ENCODE data around the gene CHSY3. TPM values are rescaled to one million over a fixed set of nuclear protein-coding genes. Genes with fewer than 3 reads are reported as not detected.

CHSY3 gene
- polyA plus RNA-seq, 4 donors, result 4.2 to 8.7 (median 5.4) TPM

DNA sequence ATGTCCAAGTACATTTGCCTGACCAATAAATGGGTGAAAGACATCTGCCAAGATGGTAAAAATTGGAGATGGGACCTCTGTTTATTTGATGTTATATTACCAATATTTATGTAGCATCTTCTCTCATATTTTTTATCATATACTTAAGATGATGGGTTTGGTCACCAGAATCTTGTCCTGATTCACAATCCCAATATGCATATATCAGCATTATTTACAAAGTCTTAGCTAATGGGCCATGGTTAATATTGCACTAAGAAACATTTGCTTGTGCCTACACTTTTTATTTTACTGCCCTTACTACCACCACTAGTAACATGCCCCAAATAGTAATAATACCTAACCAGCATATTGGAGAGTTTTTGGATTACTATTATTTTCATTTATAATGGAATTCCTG, 116.7 kb downstream of the CHSY3 start:
- no peak for DNase-seq (ENCODE audit: low read depth in 4 of 4, low spot score in 3 of 4)

DNA sequence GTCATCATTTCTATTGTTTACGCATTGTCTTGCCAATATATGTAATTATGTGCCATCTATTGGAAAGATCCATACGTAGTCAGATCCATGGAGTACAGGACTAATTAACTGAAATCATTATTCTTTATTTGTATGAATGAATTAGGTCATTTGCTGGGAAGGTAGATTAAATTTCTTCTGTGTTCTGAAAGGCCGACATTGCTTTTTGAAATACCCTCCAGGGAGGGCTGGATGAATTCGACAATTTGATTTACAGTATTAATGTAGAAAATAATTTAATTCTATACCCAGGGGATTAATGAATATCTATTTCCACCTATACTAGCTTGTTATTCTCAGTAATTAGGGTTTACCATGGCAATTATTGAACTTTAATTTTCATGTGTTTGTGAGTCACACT, 117.6 kb downstream of the CHSY3 start:
- DNase-seq (ENCODE audit: low read depth in 4 of 4, low spot score in 3 of 4), result no peak

DNA sequence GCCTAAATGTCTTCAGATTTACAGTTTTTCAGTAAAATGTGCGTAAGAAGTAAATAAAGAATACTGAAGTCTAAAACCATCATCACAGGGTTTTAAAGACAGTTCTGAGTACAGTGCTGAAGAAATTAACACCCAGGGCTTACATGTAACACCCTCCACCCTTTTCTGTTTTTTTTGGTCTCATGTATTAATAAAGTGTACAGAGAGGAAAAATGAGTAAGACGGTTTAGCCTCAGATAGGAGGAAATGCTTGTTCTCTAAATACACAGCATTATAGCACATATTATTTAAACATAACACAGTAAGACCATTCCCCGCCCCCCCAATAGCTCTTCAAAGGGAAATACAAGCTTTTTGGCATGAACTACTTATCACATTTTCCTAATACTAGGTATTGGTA, 119.3 kb downstream of the CHSY3 start:
- no peak for DNase-seq (ENCODE audit: low read depth in 4 of 4, low spot score in 3 of 4)

DNA sequence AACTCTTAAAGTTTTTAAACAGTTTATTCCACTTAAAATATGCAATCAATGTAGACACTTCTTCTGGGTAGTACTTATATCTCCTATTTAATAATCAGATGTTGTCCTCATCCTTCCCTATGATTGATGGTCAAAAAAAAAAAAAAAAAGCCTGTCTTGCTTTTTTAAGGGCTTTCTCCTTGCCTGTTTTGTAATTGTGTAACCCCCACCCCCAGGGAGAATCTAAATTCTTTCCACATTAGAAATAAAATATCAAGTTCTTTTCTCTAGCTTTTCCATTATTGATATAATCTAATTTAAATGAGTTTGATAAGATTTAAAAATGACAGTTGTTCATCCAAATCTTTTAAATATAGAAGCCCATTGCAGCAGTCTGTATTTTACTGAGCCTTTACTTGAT, 119.7 kb downstream of the CHSY3 start:
- DNase-seq (ENCODE audit: low read depth in 4 of 4, low spot score in 3 of 4), result no peak

DNA sequence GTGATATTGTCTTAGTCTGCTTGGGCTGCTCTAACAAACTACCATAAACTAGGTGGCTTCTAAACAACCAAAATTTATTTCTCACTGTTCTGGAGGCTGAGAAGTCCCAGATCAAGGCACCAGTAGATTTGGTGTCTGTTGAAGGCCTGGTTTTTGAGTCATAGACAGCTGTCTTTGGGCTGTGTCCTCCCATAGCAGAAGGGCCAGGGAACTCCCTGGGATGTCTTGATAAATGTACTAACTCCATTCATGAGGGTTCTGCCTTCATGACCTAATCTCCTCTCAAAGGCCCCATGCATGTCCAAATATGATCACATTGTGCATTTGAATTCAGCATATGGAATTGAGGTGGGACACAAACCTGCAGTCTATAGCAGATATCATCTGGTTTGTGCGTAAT, 121.2 kb downstream of the CHSY3 start:
- no peak for DNase-seq (ENCODE audit: low read depth in 4 of 4, low spot score in 3 of 4)

DNA sequence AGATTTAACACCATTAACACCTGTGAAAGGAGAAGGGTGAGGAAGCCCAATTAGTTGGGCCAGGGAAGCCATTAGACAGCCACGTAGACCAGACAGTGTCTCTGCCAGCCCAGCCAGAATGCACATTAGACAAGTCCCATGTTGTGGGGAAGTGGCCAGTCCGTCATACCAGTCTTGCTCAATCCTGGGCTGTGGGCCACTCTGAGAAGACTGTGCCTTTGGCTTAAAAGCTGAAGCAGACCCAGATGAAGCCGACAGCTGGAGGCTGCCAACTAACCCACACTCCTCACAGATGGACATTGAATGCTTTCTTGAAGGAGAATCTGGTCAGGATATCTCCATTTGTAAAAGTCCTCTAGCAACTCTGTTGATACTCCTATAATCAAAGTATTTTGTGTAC, 128.5 kb downstream of the CHSY3 start:
- no peak for DNase-seq (ENCODE audit: low read depth in 4 of 4, low spot score in 3 of 4)

DNA sequence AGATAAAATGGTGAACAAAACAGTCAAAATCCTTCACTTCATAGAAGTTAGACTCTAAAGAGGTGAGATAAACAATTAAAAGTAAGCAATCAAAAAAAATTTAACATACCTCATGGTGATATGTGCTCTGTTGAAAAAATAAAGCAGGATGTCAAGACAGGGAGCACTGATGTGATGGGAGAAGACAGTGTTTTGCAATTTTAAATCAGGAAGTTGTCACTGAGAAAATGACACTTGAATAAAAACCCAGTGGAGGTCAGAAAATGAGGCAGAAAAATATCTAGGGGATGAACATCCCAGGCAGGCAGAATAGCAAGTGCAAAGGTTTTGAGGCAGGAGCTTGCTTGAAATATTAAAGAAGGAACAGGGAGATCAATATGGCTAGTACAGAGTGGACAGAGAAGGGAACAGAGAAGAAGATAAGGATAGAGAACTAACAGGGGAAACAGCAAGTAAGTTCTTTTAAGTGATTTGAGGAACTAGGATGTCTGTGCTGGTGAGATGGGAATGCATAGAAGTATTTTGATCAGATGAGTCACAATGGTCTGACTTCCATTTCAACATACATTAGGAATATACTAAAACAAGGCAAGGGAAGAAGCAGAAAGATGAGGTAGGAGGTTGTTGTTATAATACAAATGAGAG, 130.4 kb downstream of the CHSY3 start:
- no peak for DNase-seq (ENCODE audit: low read depth in 4 of 4, low spot score in 3 of 4)

DNA sequence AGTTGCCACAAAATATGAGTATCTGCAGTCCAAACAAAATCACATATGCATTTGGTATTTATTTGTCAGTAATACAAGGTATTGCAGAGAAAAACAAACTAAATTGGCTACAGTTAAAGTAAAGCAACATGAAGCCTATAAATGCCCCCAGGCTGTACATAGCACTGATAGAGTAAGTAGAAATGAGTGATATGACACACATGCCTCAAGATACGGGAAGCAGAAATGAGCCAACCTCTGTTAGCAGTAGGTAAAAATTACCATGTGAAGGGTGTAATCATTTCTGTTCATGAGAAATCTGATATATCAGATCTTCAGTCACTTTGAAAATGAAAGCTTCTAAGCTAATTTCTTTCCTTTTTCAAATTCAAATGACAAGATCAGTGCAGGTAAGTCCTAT, 131.1 kb downstream of the CHSY3 start:
- no peak for DNase-seq (ENCODE audit: low read depth in 4 of 4, low spot score in 3 of 4)

DNA sequence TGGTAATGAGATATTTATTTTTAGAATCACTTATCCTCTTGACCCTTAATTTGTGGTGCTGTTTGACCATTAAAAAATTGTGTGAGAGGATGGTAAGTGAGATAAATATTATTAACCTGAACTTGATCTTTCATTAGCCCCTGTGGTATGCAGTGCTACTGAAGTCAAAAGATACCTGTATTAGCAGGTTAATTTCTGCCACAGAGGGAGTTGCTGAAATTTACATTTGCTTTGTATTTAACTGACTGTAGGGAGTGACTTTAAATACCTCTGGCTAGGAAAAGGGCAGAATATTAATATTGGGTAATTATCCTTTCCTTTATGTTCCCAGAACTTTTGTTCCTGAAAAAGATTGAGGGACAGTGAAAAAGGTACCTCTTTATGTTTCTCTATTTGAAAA, 133.6 kb downstream of the CHSY3 start:
- no peak for DNase-seq (ENCODE audit: low read depth in 4 of 4, low spot score in 3 of 4)

DNA sequence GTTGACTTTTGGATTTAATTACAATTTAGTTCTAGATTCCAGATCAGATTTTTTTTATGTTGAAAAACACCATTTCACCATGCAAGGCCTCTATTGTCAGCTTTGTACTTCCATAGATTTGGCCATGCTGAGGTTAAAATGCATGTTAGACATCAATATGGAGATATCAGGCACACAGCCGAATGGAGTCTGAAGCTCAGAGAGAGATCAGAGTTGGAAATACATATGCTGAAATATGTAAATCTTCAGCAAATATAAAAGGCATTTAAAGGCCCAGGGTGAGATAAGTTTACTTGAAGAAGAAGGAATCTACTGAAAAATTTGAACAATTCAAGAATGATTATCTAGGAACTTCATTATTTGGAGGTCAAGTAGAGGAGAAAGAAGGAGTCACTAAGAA, 139.6 kb downstream of the CHSY3 start:
- no peak for DNase-seq (ENCODE audit: low read depth in 4 of 4, low spot score in 3 of 4)

DNA sequence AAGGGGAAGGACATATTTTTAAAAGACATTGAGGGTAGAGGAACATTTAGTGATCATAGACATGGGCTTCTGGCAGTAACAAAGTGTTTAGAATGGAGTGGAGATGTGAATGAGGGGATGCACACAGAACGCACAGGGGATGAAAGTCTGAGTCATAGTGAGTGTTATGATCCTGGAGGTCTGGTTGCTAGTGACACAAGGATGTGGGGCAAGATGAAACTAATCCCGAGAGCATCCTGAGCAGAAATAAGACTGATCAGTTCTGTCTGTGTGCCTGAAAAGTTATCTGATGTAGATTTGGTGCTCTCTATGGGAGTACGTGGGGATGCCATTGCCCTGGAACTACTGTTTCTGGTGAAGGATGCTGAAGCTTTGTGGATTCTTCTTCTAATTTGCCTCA, 141.1 kb downstream of the CHSY3 start:
- no peak for DNase-seq (ENCODE audit: low read depth in 4 of 4, low spot score in 3 of 4)

DNA sequence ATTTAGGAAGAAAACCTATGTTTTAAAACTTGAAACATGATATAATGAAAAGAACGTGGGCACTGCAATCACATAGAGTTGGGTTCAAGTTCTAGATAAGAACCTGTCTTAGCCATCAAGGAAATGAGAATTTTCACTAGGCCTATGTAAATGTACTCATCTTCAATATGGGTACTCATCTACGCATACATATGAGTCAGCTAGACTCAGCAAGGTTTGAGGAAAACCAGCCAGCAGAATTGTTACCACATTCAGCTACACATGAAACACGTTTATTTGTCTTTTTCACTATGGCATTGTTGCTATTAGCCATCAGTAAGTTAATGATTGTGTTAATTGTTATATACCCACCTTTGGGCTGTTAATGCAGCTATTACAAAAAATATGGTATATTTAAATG, 146.3 kb downstream of the CHSY3 start:
- DNase-seq (ENCODE audit: low read depth in 4 of 4, low spot score in 3 of 4), result no peak

DNA sequence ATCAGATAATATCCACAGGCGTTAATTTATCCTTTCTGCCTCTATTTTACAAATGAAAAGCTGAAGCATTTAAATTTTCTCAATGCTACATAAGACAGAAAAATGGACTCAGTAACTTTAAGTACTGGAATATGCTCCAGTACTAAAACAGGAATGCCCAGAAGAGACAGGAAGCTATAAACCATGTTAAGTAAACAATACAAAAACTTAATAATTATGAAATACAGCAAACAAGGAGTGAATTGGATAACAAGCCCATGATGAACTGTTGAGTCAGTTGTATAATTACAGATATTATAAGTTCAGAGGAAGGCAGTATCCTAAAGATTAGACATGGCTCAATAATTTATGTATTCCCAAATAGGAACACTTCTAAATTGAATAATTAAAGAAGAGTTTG, 148.5 kb downstream of the CHSY3 start:
- no peak for DNase-seq (ENCODE audit: low read depth in 4 of 4, low spot score in 3 of 4)

DNA sequence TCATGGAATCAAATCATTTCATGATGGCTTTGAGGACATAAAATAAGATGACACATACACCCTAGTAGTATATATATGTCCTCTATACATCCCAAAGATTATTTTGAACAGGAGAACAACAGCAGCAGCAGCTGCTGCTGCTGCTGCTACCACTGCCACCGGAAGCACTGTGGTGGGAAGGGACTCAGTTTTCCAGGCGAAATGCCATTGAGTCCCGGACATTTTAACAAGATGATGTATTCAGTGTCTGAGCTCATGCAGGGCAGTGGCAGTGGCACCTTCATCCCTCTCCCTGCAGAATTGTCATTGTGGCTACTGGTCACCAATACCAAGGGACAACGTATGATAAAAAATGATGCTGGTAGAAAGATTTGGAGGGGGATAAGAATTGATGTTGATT, 151.3 kb downstream of the CHSY3 start:
- no peak for DNase-seq (ENCODE audit: low read depth in 4 of 4, low spot score in 3 of 4)

DNA sequence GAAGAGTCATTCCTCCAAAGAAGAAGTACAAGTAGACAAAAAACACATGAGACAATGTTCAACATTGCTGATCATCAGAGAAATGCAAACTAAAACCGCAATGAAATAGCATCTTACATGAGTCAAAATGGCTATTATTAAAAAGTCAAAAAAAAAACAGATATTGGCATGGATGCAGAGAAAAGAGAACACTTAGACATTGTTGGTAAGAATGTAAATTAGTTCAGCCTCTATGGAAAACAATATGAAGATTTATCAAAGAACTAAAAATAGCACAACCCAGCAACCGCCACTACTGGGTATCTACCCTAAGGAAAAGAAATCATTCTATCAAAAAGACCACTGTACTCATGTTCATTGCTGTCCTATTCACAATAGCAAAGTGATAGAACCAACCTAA, 157.5 kb downstream of the CHSY3 start:
- no peak for DNase-seq (ENCODE audit: low read depth in 4 of 4, low spot score in 3 of 4)

DNA sequence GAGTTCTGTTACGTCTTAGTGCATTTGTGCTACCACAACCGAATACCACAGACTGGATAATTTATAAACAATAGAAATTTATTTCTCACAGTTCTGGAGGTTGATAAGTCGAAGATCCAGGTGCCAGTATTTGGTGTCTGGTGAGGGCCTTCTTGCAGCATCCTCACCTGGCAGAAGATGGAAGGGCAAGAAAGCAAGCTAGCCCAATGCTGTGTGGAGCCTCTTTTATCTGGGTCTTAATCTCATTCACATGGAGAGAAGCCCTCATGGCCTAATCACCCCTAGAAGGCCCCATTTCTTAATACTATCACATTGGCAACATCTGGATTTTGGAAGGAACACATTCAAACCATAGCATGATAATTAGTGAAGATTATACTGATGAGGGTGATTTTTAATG, 159.3 kb downstream of the CHSY3 start:
- DNase-seq (ENCODE audit: low read depth in 4 of 4, low spot score in 3 of 4), result no peak

DNA sequence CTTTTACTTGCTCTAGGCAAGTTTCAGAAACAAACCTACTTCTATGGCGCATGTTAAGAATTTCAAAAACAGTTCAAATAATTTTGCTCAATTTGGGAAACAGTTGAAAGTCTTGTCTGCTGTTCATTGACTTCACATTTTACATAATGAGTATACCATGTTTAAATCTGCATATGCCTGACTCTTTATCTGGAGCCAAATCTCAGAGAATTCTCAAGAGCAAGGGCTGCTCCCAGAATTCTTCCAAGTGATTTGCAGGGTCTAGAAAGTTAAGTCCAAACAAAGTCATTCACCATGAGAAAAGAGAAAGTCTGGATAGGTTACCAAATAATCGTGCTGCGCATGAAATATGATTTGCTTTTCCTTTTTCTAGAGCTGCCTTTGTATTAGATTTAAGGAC, 160.2 kb downstream of the CHSY3 start:
- no peak for DNase-seq (ENCODE audit: low read depth in 4 of 4, low spot score in 3 of 4)

DNA sequence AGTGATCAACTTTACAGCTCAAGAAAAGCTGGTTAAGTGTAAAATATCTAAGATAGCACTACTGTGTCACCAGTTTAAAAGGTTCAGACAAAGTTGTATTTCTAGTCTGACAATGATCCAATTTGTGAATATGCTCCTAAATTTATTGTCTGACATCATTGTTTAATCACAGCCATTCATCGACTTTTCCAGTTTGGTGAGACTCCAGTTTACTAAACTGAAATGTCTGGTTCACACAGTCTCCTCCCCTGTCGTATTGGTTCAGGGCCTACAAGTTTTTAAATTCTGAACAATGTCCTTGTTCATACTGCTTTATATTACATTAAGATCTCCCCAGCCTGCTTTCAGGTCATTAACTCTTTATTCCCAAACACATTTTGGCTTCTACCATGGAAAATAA, 161.4 kb downstream of the CHSY3 start:
- DNase-seq (ENCODE audit: low read depth in 4 of 4, low spot score in 3 of 4), result no peak

DNA sequence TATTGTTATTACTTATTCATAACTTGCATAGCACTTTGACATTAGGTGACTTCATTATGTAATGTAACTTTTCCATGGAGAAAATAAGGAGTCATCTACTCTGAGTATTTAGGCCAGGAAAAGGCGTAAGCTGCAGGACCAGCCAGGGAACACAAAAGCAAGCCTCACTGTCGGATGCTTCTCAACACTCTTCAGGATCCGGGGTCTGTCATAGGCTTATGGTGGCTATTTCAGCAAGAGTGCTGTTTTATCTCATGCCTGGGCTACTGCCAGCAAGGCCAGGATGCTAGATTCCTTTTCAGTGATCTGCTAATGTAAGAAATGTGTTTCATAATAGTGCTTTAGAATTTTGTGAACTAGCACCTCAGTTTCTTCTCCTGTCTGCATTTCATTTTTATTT, 162.4 kb downstream of the CHSY3 start:
- DNase-seq (ENCODE audit: low read depth in 4 of 4, low spot score in 3 of 4), result no peak

DNA sequence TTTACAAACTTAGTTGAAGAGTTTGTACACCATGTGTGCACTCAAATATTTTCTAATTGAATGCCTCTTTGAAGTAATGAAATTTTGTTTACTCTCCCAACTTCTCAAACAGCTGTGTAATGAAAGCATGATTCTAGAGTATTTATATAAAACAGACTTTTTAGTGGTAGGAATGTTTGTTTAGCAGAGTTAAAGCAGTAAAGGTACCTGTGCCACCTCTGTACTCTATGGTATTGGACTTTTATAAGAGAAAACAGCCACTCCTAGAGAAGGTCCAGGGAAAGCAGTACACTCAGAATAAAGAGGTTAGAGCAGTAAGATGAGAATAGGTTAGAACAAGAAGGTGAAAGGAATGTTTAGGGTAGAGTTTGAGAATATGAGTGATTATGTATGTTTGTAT, 163.1 kb downstream of the CHSY3 start:
- no peak for DNase-seq (ENCODE audit: low read depth in 4 of 4, low spot score in 3 of 4)

DNA sequence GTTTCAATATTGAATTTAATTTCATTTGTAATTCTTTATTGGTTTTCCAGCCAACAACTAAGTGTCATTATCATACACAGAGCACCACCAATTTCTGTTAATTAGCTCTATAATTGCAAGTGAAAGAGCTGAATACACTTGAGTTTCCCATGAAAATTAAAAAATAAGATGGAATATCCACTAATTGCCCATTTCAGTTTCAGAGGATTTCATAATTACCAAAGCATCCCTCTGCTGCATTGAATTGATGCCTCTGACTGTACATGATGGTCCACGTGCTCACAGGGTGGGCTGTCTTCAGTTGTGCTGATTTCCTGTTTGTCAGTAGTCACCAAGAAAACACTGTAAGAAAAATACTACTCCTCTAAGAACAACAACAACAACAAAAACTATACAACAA, 163.8 kb downstream of the CHSY3 start:
- no peak for DNase-seq (ENCODE audit: low read depth in 4 of 4, low spot score in 3 of 4)

DNA sequence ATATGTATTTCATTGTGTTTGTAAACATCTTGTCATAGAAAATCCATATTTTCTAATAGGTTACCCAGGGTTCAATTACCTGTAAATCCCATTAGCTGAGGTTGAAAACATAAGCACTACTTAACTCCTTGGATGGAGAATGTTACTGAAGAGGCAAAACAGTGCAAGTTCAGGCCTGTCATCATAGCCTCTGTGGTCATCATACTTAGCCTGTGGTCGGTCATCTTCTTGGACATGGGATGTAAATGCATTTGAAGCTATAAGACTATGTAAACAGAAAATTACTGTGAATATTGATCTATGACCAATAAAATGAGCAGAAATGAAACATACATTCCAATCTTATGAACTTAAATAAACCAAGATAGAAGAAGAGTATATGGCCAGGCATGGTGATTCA, 164.7 kb downstream of the CHSY3 start:
- DNase-seq (ENCODE audit: low read depth in 4 of 4, low spot score in 3 of 4), result no peak

DNA sequence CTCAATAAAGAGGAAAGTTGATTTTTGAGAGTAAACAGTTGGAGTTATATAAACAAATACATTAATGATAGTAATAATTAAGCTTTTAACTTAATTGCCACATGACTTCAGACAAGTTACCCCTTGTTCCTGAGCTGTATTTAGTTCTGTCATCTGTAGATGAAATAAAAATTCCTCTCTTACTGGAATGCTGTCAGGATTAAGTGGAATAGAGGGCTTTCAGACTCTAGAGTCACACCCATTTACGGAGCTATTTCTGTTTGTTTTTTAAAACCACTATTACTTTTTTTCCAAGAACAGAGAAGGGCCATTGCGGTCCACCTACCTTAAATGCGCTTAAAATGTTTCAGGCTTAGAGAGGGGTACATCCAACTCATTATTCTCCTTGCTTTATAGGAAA, 170.6 kb downstream of the CHSY3 start:
- DNase-seq (ENCODE audit: low read depth in 4 of 4, low spot score in 3 of 4), result no peak

Measured in left renal pelvis (tissue), 4 donors.